WI38 (cell line): ENCODE measurements around the gene RGS4.
"Not testable (repeated sequence)": the region's sequence is repeated elsewhere in the genome, so short reads cannot be mapped to it uniquely, and the experiment has no call there.

Source experiments
- H3K4me3 ChIP-seq: 2 replicates; pipeline ENCODE4 v1.5.1; 2011; ENCODE audit warnings: low read depth, mild to moderate bottlenecking, control low read depth, low read length
- CTCF ChIP-seq: IDR thresholded peaks from 2 replicates; pipeline ENCODE4 v1.5.1; 2012; ENCODE audit warnings: low read depth, mild to moderate bottlenecking, control low read depth, low read length

The RGS4 gene

GRCh38 chr1:163085904-163086268, 16.7 kb downstream of the RGS4 start:
- no peak overlapping the region for H3K4me3 ChIP-seq
- TF ChIP-seq CTCF = no peak

GRCh38 chr1:163089117-163089516, 20.0 kb downstream of the RGS4 start:
- H3K4me3 ChIP-seq = not testable (repeated sequence)

GRCh38 chr1:163090321-163090945, 21.3 kb downstream of the RGS4 start:
- TF ChIP-seq CTCF = no peak
- H3K4me3 ChIP-seq = no peak overlapping the region

GRCh38 chr1:163093169-163093568, 24.0 kb downstream of the RGS4 start:
- TF ChIP-seq CTCF = no peak
- no peak overlapping the region for H3K4me3 ChIP-seq

GRCh38 chr1:163093579-163093978, 24.4 kb downstream of the RGS4 start:
- H3K4me3 ChIP-seq = no peak overlapping the region
- no peak for TF ChIP-seq CTCF

- no peak for TF ChIP-seq CTCF
- H3K4me3 ChIP-seq = no peak overlapping the region
Observed at GRCh38 chr1:163094182-163094581, 25.0 kb downstream of the RGS4 start.

- no peak overlapping the region for H3K4me3 ChIP-seq
- no peak for TF ChIP-seq CTCF
Observed at GRCh38 chr1:163094589-163094988, 25.4 kb downstream of the RGS4 start.

GRCh38 chr1:163095213-163095612, 26.1 kb downstream of the RGS4 start:
- TF ChIP-seq CTCF = no peak
- no peak overlapping the region for H3K4me3 ChIP-seq
